HG03439 (cell line): Measurements from ENCODE around the gene PTPDC1.

Experiments
- ATAC-seq: cut with Tn5 transposase; IDR thresholded peaks from one replicate; pipeline ENCODE4 v1.9.1; 2021; ENCODE audit warnings: mild to moderate bottlenecking, moderate library complexity; ENCODE audit not compliant: unreplicated experiment

The PTPDC1 gene

DNA sequence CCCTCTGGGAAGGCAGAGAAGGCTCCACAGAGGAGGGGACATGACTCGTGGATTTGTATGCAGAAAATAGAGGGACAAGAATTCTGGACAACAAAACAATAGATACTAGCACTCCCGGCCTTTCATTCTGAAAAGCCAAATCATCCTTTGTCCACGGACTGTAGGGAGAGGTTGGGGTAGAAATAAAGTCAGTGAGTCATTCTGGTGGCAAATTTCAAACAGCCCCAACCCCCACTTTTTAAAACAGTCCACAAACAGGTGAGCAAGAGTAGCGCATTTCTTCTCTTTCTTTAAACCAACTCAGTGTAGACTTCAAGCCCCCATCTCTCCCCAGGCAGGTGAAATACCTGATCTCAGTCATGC, 56.1 kb downstream of the PTPDC1 start:
- ATAC-seq, result no peak

DNA sequence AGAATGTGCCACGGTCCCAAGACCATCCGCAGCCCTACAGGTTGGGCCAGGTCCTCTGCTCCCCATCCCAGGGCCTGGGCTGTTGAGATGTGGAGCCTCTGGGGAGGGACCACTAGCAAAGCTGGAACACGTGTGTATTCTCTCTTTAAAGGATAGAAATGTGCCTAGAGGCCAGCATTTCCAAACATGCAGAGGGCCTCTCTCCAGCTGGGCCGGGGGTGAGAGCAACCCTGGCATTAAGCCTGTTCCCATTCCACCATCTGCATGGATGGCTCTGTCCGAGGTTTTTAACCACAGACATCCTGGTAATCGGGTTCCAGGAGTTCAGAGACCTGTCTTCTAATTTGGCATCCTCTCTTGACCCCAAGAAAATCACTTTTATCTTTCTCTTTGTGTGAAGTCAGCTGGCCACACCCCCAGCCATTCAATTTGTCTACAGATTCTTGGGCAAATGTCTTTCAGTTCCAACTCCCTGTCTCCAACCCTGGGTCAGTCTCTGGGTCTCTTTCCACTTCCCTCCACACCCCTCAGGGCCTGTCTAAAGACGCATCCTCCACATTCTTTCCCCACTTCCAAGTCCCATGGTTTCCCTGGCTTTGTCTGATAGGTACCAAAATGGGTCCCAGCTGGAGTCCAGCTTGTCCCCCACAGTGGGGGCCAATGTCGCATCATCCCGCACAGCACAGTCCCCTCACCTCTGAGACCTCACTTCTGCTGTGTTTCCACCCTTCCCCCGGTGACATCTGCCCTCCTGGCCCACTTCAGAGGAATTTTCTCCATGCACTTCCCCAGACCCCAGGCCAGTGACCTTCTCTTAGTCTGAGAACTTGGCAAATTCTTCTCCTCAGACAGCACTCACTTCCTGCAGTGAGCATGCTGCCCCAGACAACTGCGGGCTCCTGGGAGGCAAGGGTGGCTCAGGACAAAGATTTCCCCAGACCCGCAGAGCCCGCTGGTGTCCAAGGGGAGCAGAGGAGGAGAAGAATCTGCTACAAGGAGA, 56.8 kb downstream of the PTPDC1 start:
- ATAC-seq, result no peak

DNA sequence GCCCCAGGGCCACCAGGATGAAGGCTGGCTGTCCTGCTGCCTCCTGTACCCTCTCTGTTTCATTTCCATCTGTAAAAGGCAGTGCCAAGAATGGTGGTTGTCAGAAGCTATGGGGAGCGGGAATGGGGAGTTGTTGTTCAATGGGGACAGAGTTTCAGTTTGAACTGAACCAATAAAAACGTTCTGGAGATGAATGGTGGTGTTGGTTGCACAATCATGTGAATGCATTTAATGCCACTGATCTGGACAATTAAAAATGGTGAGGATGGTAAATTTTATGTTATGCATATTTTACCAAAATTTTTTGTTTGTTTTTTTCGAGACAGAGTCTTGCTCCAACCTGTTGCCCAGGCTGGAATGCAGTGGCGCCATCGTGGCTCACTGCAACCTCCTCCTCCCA, 58.1 kb downstream of the PTPDC1 start:
- no peak for ATAC-seq

DNA sequence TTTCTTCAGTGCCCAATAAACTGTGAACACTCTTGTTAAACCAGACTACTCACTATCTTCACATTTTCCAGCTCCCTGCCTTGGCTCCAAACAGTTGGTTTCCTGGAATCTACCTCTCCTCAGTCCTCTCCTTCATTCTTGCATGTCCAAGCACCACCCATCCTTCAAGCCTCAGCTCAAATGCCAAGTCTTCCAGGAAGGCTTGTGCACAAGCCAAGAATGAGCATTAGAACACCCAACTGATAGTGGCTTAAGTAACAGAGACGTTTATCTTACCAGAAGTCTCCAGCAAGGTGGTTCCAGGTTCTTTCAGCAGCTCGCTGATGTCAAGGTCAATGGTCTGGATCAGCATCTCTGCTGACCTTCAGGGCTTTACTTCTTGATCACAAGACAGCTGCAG, 60.1 kb downstream of the PTPDC1 start:
- no peak for ATAC-seq

DNA sequence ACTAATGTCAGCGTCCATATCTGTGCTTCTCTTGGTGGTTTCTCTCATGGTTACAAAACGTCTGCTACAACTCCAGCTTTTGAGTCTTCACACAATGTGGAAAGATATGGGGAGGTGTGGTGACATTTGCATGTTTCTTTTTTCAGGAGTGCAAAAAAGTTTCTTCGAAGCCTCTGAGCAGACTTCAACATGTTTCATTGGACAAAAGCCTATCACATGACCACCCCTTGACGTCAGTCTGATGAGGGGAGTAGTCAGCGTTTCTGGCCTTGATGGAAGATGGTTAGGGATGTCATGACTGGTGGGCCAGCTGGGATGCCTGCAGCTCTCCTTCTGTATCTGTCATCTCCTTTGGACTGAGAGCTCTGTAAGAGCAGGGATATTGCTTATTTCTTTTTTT, 61.4 kb downstream of the PTPDC1 start:
- no peak for ATAC-seq

DNA sequence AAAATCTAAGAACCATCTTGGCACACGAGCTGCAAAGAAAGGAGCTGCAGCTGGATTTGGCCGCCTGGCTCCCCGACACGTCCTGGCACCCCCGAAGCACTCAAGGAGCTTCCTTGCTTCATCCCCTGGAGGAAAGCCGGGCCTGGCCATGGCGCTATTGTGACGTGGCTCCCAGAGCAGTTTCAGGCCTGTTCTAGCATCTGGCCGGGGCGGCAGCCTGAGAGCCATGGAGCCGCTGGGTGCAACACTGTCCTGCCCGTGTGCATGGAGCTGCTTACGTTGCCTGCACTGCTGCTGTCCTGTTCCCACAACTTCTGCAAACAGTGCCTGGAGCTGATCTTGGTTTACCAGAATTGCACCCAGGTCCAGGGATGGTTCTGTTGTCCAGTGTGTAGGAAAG, 63.5 kb downstream of the PTPDC1 start:
- ATAC-seq, result no peak

DNA sequence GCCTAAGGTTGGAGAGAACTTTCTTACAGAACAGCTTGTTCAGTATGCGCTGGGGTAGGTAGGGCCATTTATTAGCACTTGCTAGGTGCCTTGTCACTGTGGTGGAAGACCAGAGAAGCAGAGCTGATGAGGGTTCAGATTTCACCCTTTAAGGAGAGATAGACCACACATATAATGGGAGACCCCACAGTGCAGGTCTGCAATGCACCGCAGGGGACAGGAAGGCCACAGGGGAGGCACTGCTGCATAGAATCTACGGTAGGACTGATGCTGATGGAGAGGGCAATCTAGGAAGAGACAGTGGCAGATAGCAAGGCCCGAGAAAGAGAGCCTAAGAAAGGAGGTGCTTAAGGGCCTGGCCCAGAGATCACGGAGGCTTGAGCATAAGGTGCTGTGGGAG, 64.2 kb downstream of the PTPDC1 start:
- ATAC-seq, result no peak

DNA sequence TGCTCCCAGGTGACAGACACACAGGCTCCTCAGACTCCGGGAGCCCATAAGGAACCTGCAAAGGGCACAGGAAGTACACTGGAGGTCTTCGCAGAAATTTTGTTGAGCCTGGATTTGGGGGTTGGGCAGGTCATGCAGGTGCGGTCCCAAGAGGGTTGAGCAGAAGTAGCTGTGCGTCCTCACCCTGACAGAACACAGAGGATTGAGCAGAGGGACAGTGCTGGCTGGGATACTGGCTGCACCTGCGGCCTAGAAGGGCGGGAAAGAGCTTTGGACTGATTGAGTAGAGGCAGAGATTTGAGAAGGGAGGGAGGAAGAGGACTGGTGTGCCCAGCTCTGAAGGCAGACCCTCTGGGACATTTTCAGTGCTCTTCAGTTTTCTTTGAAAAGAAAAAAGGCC, 65.4 kb downstream of the PTPDC1 start:
- ATAC-seq, result no peak

DNA sequence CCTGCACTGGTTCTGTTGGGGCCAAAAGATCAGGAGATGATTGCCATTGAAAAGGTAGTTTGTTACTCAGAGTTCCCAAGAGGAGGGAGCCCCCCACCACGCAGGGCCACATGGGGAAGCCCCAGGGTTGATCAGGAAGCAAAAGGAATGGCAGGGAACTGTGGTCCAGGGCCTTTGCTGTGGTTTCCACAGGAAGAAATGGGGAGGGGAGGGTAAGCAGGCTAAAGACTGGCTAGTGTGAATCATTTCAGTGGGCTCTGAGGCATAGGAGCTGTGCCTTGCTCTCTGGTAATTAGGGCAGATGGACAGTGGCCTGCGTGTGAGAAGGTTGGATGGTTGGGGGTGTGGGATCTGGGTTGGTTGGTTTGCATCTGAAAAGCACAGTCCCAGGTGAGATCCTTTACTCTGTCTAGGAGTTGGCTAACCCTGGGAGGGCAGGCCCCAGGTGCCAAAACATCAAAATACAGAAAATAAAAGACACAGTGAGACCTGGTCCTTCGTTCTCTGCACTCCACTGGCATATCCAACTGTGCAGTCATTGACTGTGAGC, 66.1 kb downstream of the PTPDC1 start:
- no peak for ATAC-seq

DNA sequence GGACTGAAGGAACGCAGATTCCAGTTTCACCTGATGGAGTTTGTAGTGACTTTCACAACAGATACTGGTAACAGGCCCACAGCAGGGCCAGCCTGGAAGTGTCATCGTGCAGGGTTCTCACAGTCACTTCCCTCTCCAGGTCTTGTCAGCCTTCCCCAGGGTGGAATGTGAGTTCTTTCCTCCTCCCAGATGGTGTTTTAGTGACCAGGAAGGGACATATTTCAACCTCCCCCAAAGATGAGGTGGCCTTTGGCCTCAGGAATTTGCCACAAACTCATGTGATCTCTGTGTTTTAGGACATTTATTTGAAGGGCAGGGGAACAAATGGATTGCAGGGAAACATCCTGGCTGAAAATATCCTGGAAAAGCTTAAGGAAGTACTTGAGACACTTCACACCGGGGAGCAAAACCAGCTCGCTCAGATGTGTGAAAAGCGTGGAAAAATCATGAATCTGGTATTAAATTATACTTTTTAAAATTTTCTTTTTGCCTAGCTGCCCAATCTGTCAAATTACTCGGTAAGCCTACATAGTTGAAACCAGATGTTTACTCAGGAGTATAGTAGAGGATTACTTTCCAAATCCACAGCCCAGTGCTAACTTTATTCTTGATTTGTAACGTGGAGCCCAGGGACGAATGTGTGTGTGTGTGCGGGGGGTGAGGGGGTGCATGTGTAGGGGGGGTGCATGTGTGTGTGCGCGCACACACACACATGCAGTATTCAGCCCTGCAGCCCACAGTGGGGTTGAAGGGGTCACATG, 66.8 kb downstream of the PTPDC1 start:
- ATAC-seq, result no peak

DNA sequence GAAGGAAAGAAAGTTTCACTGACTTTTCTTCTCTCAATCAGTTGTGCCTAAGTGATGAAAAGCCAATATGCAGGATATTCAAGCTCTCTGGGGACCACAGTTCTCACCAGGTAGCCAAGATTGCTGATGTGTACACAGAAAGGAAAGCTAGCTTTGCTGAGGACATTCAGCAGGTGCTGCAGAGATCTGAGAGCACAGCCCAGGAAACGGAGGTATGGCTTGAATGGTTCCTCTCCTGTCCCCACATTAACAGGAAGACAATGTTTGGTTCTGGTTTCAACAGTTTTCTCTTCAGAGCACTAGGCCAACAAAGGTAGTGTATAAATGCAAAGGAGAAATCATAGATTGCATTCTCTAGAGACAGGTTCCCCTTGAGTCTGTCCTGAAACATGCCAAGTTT, 69.6 kb downstream of the PTPDC1 start:
- no peak for ATAC-seq

DNA sequence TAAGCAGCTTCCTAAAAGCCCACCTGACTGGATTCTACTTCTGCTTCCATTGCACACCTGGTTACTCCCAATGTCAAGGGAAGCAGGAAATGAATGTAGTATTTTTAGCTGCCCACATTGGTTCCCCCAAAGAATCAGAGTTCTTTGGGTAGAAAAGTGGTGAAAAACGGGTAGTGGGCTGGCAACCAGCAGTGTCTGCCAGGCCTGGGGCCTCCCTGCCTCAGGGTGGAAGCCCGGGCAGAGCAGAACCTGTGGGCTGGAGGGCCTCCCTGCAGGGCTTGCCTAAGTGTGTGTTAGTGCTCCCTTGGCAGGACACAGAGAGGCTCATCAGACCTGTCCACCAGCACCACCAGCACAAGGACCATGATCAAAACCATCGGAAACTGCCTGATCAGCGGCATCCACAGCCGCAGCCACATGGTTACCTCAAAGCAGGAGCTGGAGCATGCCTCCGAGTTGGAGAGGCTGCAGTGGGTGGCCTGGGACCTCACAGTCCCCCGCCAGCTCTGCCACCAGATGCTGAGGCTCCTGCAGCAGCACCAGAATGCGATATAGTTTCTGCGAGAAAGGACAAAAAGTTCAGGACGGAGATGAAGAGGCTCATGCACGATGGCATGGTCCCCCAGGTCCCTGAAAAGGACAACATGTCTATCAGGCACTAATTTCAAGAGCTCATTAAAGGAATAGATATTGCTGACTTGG, 72.2 kb downstream of the PTPDC1 start:
- no peak for ATAC-seq

DNA sequence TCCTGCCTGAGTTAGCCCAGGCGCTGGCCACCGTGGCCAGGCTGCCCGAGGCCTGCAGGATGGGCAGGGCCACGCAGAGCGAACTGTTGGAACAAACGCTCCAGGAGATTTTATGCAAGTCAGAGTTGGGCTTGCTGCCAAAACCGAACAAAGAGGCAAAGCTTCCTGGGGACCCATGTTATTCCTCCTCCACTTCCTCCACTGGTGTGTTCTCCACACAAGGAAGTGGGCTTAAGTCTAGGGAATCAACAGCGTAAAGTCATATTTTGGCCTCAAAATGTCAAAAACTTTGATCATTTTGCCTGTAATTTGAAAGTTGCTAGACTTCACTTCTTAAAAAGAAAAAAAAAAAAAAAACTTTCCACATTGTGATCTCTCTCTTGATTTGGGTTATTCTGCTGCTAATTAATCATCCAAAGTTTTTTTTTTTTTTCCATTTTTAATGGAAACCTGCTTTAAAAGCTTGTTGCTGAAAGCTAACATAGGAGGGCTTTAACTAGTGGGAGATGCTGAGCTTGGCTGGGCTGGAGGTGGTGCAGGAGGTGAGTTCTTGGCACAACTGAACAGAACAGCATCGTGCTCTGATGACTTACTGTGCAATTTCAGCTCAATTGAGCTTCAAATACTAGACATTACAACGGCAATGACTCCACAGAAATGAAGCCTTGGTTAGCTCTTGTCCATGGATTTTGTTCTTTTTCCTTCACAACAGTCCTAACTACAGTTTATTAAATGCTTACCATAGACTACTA, 73.0 kb downstream of the PTPDC1 start:
- no peak for ATAC-seq
